GM23338 (cell line): ENCODE measurements around the gene LRRC8E. TPM values are rescaled to one million over a fixed set of nuclear protein-coding genes. Genes with fewer than 3 reads are reported as not detected.
"Not testable (repeated sequence)": the region's sequence is repeated elsewhere in the genome, so short reads cannot be mapped to it uniquely, and the experiment has no call there.

Experiments
- ATAC-seq: fragments of 200-7000 bp; cut with Tn5 transposase; 3 replicates; pipeline ENCODE4 v1.9.1; 2020
- DNase-seq: peaks from one replicate; pipeline ENCODE4 v3.0.0-alpha.2; 2015; ENCODE audit warnings: low spot score
- H2AFZ ChIP-seq: fragments of 200-600 bp; sonication (generic); 2 replicates; pipeline ENCODE4 v1.8.0; 2016; ENCODE audit warnings: antibody characterized with exemption, mild to moderate bottlenecking, moderate library complexity
- H3F3A ChIP-seq: fragments of 200-600 bp; sonication (generic); replicated peaks from 2 replicates; pipeline ENCODE4 v1.8.0; 2017; ENCODE audit warnings: antibody characterized with exemption, mixed run types, low read depth
- H3K27ac ChIP-seq: fragments of 200-600 bp; sonication (generic); 2 replicates; pipeline ENCODE4 v1.6.1; 2016; ENCODE audit warnings: low read depth
- H3K27me3 ChIP-seq: fragments of 200-600 bp; sonication (generic); 2 replicates; pipeline ENCODE4 v1.8.0; 2016; ENCODE audit warnings: mild to moderate bottlenecking, mixed run types, moderate library complexity; ENCODE audit not compliant: insufficient read depth
- H3K36me3 ChIP-seq: fragments of 200-600 bp; sonication (generic); 2 replicates; pipeline ENCODE4 v1.8.0; 2016; ENCODE audit warnings: mild to moderate bottlenecking; ENCODE audit not compliant: insufficient read depth
- H3K4me1 ChIP-seq: fragments of 200-600 bp; sonication (generic); 2 replicates; pipeline ENCODE4 v1.8.0; 2016; ENCODE audit warnings: mild to moderate bottlenecking, moderate library complexity; ENCODE audit not compliant: insufficient read depth
- H3K4me2 ChIP-seq: fragments of 200-600 bp; sonication (generic); 2 replicates; pipeline ENCODE4 v1.7.1; 2017; ENCODE audit warnings: mixed run types
- H3K4me3 ChIP-seq: fragments of 200-600 bp; sonication (generic); 2 replicates; pipeline ENCODE4 v1.6.1; 2016; ENCODE audit warnings: mixed run types
- H3K79me2 ChIP-seq: fragments of 200-600 bp; sonication (generic); replicated peaks from 2 replicates; pipeline ENCODE4 v1.8.0; 2017; ENCODE audit warnings: mild to moderate bottlenecking; ENCODE audit not compliant: insufficient read depth
- H3K9me2 ChIP-seq: fragments of 200-600 bp; sonication (generic); 2 replicates; pipeline ENCODE4 v1.8.0; 2017; ENCODE audit not compliant: insufficient read depth
- H4K20me1 ChIP-seq: fragments of 200-600 bp; sonication (generic); replicated peaks from 2 replicates; pipeline ENCODE4 v1.8.0; 2017; ENCODE audit warnings: mild to moderate bottlenecking; ENCODE audit not compliant: insufficient read depth
- H3K27ac Mint-ChIP-seq: 2 replicates; pipeline ENCODE4 v1.8.0; 2020; ENCODE audit warnings: inconsistent platforms, mild to moderate bottlenecking, moderate library complexity, mixed read lengths
- H3K27me3 Mint-ChIP-seq: 3 replicates; pipeline ENCODE4 v1.8.0; 2022; ENCODE audit warnings: low read depth, mild to moderate bottlenecking, moderate library complexity, mixed read lengths, inconsistent platforms; ENCODE audit not compliant: insufficient read depth, poor library complexity
- H3K36me3 Mint-ChIP-seq: 3 replicates; pipeline ENCODE4 v1.8.0; 2021; ENCODE audit warnings: low read depth, mild to moderate bottlenecking, inconsistent platforms, moderate library complexity, mixed read lengths
- H3K4me1 Mint-ChIP-seq: 3 replicates; pipeline ENCODE4 v1.8.0; 2020; ENCODE audit warnings: mild to moderate bottlenecking, inconsistent platforms, mixed read lengths
- H3K4me3 Mint-ChIP-seq: 3 replicates; pipeline ENCODE4 v1.8.0; 2021; ENCODE audit warnings: moderate library complexity, mild to moderate bottlenecking, inconsistent platforms, mixed read lengths
- H3K9me3 Mint-ChIP-seq: 3 replicates; pipeline ENCODE4 v1.8.0; 2020; ENCODE audit warnings: moderate library complexity, mild to moderate bottlenecking, inconsistent platforms, mixed read lengths
- ETS1 ChIP-seq: IDR thresholded peaks from 2 replicates; pipeline ENCODE4 v1.6.1; 2016; ENCODE audit warnings: antibody characterized with exemption
- ZNF462 ChIP-seq: fragments of 250-450 bp; sonication (Bioruptor Pico); IDR thresholded peaks from 2 replicates; pipeline ENCODE4 v1.5.0; 2020; ENCODE audit warnings: mild to moderate bottlenecking, moderate library complexity
- polyA plus RNA-seq: library from polyadenylated mRNA; unstranded; fragments of >200 nt; fragmentation: Nextera tagmentation; extraction: Ambion mirVana; gene quantifications from 2 replicates; pipeline ENCODE4 v1.2.1, GENCODE V29; 2016
- total RNA-seq: library from RNA; depleted of rRNA; stranded (reverse); fragments of >200 nt; shearing (Covaris generic); gene quantifications from 2 replicates; pipeline ENCODE4 v1.2.3, GENCODE V29; 2014
- TF ChIP-seq, protein P1 (sequence below), 2 experiments: fragments of 200-600 bp in 1 of 2; sonication (generic) in 1 of 2; conservative IDR thresholded peaks; 2 replicates each; pipeline versions ENCODE4 v1.5.1 to v1.6.1; 2016 to 2017; ENCODE audit warnings: antibody characterized with exemption in 2 of 2, low read depth in 2 of 2, mild to moderate bottlenecking in 2 of 2, moderate library complexity in 1 of 2

The LRRC8E gene
- total and polyA plus RNA-seq, 2 experiments from 2014 or later = 0.29 to 4.8 TPM

DNA sequence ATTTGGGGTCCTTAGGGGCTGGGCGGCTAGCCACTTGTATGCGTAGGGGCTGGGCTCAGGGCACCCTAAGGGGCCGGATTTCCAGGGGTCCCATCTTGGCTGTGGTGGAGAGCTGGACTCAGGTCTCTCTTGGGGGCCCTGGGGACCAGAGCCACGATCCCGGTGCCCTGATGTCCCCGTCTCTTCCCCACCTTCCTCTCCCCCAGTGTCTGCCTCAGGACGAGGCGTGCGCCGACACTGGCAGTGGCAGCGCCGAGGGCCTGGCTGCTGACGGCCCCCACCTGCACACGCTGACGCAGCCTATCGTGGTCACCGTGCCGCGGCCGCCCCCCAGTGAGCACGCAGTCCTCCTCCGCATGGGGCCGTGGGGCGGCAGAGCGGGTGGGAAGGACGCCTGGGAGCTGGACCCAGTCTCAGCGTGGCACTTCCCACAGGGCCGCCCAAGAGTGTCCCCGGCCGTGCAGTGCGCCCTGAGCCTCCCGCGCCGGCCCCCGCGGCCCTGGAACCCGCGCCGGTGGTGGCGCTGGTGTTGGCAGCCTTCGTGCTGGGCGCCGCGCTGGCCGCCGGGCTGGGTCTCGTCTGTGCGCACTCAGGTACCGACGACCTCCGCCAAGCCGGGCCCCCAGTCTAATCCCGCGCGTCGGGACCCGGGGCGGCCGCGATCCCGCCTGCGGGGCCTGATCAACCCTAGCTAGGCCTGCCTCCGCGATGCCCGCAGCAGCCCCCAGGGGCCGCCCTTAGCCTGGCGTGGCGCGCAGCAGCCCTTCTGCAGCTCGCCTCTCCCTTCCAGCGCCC lies 29.2 kb downstream of the LRRC8E start (continued):
- no peak for TF ChIP-seq ZNF462 (CRISPR knock-in tag)
- no peak for TF ChIP-seq ETS1

DNA sequence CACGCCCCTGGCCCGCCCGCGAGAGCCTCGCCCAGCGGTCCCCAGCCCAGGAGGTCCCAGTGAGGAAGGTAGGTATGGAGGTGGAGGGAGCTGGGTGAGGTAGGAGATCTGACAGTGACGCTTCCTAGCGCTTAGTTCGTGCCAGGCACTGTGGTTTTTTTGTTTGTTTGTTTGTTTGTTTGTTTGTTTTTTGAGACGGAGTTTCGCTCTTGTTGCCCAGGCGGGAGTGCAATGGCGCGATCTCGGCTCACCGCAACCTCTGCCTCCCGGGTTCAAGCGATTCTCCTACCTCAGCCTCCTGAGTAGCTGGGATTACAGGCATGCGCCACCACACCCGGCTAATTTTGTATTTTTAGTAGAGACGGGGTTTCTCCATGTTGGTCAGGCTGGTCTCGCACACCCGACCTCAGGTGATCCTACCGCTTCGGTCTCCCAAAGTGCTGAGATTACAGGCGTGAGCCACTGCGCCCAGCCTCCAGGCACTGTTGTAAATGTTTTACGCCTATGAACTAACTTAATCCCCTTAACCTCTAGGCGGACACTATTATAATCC lies 29.8 kb downstream of the LRRC8E start:
- Mint-ChIP-seq H3K4me3 (peak overlapping the region; percentile 67), H3K27me3 (peaks cover 49% of the 10 kb centered on the region), H3K4me1 (peaks cover 15% of the 10 kb centered on the region)
- H3K27ac Mint-ChIP-seq, H3K4me1 ChIP-seq, H3K27ac ChIP-seq, H3K9me3 Mint-ChIP-seq, H3K9me2 ChIP-seq, DNase-seq, H3K36me3 ChIP-seq, H3K36me3 Mint-ChIP-seq, H4K20me1 ChIP-seq, ATAC-seq, H3K79me2 ChIP-seq: not testable (repeated sequence)
- H3K4me2 ChIP-seq = peak overlapping the region; percentile 91
- H3K27me3 ChIP-seq = peaks cover 57% of the 10 kb centered on the region
- peak overlapping the region; percentile 86 for H2AFZ ChIP-seq
- H3K4me3 ChIP-seq = peak overlapping the region; percentile 64
- TF ChIP-seq, protein P1, sequence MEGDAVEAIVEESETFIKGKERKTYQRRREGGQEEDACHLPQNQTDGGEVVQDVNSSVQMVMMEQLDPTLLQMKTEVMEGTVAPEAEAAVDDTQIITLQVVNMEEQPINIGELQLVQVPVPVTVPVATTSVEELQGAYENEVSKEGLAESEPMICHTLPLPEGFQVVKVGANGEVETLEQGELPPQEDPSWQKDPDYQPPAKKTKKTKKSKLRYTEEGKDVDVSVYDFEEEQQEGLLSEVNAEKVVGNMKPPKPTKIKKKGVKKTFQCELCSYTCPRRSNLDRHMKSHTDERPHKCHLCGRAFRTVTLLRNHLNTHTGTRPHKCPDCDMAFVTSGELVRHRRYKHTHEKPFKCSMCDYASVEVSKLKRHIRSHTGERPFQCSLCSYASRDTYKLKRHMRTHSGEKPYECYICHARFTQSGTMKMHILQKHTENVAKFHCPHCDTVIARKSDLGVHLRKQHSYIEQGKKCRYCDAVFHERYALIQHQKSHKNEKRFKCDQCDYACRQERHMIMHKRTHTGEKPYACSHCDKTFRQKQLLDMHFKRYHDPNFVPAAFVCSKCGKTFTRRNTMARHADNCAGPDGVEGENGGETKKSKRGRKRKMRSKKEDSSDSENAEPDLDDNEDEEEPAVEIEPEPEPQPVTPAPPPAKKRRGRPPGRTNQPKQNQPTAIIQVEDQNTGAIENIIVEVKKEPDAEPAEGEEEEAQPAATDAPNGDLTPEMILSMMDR (conservative IDR thresholded peaks at IDR 0.05; ENCODE audit: low read depth in 2 of 2) = peak in 1 of 2 experiments; percentile 5; a peak in 1 of 4 replicates
- H3F3A ChIP-seq = peaks cover 26% of the 10 kb centered on the region
